RPMI8226 (cell line): ENCODE data around the gene ATXN2.
"Not testable (repeated sequence)": the region's sequence is repeated elsewhere in the genome, so short reads cannot be mapped to it uniquely, and the experiment has no call there.

Experiments
- DNase-seq: peaks from one replicate; pipeline ENCODE4 v3.0.0-alpha.2; 2015

The ATXN2 gene

DNA sequence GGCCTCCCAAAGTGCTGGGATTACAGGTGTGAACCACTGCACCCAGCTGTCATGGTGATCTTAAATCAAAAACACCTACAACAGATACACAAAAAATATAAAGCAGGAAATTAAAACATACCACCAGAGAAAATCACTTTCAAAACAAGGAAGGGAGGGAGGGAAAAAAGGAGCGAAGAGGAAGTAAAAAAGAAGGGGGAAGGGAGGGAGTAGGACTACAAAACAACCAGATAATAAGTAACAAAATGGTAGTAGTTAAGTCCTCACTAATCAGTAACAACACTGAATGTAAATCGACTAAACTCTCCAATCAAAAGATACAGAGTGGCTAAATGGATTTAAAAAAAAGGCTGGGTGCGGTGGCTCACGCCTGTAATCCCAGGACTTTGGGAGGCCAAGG lies 104.4 kb downstream of the ATXN2 start:
- DNase-seq, result no peak

- not testable (repeated sequence) for DNase-seq
These were observed 106.1 kb downstream of the ATXN2 start for GRCh38 chr12:111492979-111493378.

DNA sequence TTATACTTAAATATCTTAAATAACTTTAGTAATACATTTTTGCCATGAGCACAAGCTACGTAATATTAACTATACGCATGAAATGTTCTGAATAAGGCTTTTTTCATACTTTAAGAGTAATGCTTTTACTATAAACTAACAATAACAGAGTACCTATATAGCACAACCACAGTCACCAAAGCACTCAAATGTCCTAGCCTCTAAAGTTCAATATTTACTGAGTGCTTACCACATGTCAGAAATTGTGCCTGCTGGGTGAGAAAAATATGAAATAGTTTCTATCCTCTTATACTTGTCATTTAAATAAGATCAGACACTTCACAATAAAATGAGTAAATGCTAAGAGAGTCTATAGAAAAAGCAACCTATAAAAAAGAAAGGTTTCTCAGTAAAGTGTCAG lies 110.3 kb downstream of the ATXN2 start:
- no peak for DNase-seq

- DNase-seq, result no peak
These were observed 110.8 kb downstream of the ATXN2 start for GRCh38 chr12:111488271-111488670.

DNA sequence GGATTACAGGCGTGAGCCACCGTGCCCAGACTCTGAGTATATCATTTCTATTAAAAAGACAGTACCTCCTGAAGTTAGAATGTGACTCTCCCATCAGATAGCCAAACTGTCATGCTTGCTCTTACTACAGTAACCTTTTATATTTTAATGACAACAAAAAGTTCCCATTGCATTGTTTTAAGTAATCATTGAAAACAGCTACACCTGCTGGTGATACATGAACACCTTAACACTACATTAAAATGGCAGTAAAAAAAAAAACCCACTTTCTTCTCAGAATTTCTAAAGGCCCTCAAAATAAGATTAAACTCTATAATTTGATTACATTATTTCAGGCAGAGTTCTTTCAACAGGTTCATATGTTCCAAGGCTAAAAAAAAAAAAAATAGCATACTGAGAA lies 116.7 kb downstream of the ATXN2 start:
- no peak for DNase-seq

GRCh38 chr12:111471236-111471635 lies 127.9 kb downstream of the ATXN2 start:
- DNase-seq, result no peak

DNA sequence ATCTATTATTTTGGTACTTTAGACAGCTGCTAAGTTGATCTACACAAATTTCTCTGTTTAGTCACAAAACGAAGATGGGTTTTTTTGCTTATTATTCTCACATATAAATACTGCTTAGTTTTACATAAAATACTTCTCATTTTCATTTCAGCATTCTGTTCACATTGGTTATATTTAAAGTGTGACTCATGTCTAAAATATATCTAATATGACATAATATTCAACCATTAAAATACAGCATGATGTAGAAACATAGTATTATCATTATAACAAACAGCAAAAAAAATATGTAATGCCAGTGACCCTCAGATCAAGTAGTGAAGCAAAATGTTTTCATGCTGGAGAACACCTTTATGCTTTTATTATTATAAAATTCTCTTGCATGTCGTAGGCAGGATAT lies 129.7 kb downstream of the ATXN2 start:
- no peak for DNase-seq

GRCh38 chr12:111467857-111468241 lies 131.3 kb downstream of the ATXN2 start:
- DNase-seq, result no peak

DNA sequence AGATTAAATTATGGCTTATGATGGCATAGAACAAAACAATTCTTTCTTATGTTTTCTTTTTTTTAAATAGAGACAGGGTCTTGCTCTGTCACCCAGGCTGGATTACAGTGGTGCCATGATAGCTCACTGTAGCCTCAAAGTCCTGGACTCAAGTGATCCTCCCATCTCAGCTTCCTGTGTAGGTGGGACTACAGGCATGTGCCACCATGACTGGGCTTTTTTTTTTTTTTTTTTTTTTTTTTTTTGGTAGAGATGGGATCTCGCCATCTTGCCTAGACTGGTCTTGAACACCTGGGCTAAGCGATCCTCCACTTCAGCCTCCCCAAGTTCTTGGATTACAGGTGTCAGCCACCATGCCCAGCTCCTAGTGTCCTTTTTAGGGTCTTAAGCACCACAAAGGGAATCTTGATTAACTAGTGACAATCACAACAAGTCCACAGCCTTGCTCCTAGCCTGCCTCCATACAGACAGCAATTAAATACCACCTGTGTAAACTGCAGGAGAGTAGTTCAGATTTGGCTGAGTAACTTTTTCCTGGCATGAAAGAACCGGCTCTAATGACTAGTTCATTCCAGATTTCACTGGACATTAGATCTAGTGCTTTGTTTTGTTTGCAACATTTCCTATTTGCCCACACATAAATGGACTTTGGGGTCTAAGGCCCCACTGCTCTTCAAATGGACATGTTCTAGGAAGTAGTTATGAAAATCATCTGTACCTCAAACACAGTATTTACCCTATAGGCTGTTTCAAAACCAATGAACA lies 131.8 kb downstream of the ATXN2 start:
- no peak for DNase-seq

GRCh38 chr12:111462210-111462769 lies 136.8 kb downstream of the ATXN2 start:
- no peak for DNase-seq

GRCh38 chr12:111460111-111460510 lies 139.0 kb downstream of the ATXN2 start:
- DNase-seq, result not testable (repeated sequence)

GRCh38 chr12:111458546-111459172 lies 140.5 kb downstream of the ATXN2 start:
- DNase-seq, result no peak

DNA sequence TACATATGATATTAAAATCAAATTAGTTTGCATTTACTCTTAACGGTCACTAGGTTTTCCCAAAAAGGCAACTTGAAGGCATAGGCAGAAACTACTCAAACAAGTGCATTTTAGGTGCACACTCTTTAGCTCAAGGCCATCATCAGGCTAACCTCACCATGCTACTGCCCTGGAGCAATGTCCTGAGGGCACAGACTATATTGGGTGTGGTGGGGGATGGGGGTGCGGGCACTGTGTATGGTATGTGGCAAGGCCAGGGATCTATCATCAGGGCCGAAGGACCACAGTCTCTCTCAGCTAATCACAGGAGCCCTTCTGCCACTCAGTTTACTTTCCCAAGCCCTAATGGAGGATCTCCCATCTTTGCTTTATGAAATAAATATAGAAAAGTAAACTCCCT lies 141.5 kb downstream of the ATXN2 start:
- DNase-seq, result no peak

DNA sequence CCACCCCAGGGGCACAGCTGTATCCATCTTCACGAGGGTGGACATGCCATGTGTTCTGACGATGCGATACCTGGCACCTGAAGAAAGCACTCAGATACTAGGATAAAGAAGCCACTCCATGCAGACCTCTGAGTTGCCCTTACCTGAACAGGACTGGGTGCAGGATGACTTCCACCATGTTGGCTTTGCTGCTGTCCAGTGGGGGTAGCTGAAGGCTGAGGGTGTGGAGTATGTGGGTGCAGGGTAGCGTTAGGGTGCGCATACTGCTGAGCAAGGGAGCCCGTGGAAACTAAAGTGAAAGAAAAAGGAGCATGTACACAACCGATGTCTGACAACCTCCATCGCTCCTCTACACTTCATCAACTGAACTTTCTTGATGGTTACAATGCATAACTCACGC lies 142.0 kb downstream of the ATXN2 start:
- DNase-seq, result no peak

GRCh38 chr12:111455448-111456320 lies 143.4 kb downstream of the ATXN2 start:
- DNase-seq, result no peak

DNA sequence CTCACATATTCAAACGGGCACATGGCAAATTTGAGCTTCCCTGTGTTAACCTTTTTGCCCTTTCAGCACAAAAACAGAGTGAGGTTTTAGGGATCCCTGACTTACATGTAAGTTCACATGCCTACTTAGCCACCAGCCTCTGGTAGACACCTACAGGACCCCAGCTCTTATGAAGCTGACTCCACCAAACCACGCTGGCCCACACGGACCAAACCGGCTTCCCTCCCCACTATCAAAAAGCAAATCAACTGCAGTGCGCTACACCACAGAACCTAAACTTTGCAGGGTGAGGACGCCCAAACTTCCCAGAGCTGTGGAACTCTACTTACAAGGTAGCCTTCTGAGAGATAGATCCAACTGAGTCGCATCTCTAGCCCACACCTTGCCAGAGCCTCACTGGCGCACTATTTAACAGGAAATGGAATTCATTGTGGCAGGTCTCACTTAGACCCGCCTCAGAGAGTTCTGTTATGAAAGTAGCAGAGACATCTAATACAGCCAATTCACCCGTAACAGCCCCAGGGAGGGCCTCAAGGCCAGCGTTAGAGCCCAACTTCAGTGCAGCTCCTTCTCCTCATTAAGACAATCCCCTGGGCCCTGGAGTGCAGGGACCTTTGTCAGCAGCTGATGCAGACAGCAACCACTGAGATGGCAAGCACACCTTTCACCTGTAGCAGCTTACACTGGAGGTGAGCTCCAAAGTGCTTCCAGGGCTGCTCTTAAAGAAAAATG lies 144.2 kb downstream of the ATXN2 start:
- DNase-seq, result no peak

DNA sequence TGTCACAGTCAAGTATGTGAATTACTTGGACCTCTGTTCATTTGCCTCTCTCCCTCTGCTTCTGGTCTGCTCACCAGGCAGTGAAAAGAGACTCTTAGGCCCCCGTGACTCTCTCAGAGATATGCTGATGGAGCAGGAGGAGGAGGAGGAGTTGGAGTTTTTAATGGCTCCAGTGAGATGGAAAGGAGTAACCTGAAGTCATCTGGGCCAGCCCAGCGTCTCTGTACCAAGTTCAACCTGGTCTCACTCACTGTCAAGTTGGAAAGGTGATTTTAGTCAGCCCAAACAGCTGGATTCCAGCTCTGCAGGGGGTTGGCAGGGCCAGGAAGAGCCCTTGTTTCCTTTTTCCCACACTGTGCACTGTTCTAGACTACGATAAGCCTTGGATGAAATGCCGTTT lies 144.8 kb downstream of the ATXN2 start:
- no peak for DNase-seq

DNA sequence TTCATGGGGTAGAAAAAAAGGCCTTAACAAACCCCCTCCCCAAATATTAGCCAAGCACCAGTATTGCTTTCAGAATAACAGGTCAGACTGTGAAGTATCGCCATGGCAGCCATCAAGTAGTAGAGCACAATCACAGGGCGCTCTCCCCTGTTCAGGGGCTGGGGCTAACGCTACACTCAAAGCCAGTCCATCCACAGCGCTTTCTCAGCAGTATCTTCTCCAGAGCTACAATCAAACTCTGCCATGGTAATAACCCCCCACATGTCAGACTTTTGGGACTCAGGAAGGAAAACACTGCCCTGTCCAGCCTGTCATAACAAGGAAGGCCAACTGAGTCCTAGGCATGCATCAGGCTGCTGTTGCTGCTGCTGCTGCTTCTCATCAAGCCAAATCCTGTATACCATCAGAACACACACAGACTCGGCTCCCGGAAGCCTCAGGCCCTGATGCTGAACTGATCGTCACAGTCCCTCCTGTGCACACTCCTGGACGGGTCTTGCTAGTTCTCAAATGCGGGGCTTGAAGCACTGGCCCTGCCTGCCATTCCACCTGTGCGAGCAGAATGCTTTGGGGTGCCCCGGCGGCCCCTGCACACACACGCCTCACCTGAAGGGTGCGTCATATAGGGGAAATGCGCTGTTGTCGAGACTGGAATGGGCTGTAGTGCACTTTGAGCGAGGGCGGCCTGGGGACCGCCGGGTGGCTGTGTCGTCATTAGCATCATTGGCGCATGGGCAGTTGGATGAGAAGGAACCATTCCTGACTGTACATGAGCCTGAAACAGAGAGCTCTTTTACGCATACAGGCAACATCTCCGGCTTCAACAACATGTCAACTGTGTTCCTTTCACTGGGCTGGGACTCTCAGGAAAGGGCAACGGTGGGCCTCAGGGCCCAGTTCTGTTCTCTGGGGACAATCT lies 145.8 kb downstream of the ATXN2 start:
- DNase-seq, result no peak

GRCh38 chr12:111451649-111452129 lies 147.4 kb downstream of the ATXN2 start:
- peak; percentile 39 for DNase-seq

DNA sequence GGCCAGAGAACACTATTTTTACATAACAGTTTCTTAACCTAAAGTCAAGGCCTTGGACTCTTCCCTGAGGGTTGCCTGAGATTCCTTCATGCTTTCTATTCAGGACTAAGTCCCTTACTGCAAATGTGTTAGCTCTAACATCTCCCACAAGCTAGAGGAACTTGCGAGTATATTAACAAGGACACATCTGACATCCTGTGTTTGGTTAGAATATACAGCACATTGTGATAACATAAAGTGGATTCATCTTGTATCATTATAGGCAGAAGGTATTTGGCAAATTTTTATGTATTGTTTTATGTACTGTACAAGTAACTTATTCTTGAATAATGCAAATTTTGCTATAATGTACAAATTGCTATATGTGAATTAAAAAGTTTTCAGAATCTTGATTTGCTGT lies 147.9 kb downstream of the ATXN2 start:
- DNase-seq, result no peak

DNA sequence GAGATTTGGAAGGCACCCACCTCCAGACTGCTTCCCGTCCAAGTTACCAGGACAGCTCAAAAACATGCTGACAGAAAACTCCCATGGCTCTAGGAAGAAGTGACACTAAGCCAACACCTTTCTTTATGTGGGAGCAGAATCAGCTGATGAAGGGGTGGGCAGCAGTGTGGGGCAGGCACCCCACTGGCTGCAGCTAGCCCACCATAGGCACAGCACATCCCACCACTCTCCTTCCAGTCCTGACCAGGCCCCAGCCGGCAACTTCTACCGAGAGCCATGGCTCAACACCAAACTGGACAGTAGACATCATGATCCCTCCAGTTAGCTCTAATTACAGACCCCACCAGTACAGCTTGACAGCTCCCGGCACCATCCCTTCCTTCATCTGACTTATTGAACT lies 148.4 kb downstream of the ATXN2 start:
- DNase-seq, result no peak
